Endometrium (tissue), 2 donors: ENCODE measurements around the gene FLOT2.
"Not testable (repeated sequence)": the region's sequence is repeated elsewhere in the genome, so short reads cannot be mapped to it uniquely, and the experiment has no call there.

Experiments
- FAIRE-seq: peaks from 2 replicates; lab custom pipeline; 2012; peaks lifted over from hg19 to GRCh38; lab: Jason Lieb, UNC
- donor health status: control.
- donor health status: control.

FLOT2 gene, protein sequence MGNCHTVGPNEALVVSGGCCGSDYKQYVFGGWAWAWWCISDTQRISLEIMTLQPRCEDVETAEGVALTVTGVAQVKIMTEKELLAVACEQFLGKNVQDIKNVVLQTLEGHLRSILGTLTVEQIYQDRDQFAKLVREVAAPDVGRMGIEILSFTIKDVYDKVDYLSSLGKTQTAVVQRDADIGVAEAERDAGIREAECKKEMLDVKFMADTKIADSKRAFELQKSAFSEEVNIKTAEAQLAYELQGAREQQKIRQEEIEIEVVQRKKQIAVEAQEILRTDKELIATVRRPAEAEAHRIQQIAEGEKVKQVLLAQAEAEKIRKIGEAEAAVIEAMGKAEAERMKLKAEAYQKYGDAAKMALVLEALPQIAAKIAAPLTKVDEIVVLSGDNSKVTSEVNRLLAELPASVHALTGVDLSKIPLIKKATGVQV

DNA sequence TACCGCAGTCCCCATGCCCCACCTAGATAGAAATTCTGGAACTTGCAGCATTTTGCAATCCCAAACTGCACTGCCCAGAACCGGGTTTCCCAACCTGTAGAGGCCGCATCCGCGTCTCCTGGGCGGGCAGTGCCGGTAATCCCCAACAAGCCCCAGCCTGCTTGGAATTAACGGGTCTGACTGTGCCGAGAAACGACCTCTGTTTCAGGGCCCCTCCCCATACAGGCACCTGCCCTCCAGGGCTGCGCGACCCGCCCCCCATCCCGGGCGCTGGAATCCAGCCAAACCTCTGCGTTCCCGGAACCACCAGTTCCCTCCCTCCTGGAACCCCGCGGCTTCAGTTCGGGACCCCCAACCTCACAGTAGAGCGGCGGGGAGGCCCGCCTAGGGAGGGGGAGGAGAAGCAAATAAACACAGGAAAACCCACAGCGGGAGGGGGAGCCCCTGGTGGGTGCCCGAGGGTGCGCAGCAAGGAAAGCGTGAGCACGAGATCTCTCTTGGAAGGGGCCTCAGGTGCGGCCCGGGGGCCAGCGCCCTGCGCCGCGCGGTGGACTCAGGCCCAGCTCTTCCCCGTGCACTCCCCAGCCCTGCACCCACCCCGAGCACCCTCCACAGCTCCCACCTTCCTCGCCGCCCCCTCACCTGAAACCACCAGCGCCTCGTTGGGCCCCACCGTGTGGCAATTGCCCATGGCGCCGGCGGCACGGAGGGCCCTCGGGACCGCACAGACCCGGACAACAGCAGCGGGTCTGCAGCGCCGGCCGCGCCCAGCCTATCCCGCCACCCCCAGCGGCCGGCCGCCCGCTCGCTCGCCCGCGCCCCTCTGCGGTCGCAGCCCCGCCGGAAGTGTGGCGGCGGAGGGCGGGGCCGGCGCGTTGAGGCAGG is at the start of gene FLOT2:
FLOT2 (minus strand) TSS at position 850 of the 885 bp plus-strand sequence; CDS start at position 691, 159 bp downstream.
- no peak for FAIRE-seq

DNA sequence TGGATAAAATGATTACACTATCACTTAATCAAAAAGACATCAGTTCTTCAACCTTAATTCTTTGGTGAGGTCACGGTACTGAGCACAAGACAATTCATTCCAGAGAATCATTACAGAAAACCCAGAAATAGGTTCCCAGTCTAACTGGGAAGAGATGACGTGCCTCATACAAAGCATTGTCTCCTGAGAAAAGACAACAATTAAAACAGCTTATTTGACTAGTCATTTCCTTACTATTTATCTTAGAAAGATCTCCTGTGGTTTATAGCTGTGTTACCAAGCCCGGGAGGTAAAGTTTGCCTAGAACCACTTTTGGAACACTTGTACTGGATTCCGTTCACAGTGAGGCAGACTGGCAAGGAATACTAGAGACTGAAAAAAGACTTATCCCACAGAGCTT is 48.7 kb upstream of the FLOT2 start:
- FAIRE-seq, result no peak

DNA sequence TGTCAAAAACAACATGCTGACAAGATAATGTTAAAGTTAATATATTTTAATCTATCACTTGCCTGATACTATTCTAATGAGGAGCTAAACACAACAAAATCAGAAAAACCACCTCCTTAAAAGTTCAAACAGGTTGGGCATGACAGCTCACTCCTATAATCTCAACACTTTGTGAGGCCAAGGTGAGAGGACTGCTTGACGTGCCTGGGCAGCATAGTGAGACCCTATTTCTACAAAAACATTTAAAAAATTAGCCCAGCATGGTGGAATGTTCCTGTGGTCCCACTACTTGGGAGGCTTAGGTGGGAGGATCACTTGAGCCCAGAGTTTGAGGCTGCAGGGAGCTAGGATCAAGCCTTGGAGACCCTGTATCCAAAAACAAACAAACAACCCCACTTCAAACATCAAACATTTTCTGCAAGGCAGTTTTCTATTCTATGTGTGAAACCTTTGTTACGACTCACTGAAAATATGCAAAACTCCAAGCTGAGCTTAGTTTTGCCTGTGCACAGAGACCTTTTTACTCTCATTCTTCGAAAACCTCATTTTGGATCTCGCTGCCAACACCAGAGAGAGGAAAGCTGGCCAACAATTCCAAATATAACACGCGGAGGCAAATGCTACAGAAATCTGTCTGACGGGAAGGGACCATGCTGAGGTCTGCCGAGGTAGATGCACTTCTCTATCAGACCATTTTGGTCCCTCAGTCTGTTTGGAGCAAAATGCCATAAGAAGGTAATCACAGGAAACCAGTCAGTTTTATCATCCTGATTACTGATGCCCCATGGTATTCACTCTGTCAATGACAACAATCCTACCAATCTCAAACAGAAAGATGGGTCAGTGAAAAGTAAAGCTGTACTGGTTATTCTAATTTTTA is 47.6 kb upstream of the FLOT2 start:
- no peak for FAIRE-seq

DNA sequence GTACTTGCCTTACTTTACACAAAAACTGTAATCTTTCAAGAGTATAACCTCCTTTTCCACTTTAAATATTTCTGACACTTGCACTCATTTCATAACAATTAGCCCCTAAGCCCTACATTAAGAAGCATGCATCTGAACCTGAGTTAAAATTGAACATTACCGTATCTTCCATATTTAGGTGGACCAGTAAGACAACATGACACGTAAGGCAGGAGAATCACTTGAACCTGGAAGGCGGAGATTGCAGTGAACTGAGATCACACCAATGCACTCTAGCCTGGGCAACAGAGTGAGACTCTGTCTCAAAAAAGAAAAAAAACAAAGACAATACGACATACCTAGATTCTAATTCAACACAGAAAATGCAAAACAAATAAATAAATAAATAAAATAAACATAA is 46.8 kb upstream of the FLOT2 start:
- no peak for FAIRE-seq

DNA sequence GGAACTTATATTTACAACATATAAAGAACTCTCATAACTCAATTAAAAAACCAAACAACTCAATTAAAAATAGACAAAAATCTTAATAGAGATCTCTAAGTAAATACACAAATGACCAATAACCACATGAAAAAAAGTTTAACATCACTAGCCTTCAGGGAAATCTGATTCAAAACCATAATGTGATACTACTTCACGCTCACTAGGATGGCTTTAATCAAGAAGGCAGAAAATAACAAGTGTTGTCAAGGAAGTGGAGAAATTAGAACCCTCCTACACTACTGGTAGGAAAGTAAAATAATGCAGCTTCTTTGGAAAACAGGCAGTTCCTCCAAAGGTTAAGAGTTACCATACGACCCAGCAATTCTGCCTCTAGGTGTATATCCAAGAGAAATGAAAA is 45.4 kb upstream of the FLOT2 start:
- no peak for FAIRE-seq

DNA sequence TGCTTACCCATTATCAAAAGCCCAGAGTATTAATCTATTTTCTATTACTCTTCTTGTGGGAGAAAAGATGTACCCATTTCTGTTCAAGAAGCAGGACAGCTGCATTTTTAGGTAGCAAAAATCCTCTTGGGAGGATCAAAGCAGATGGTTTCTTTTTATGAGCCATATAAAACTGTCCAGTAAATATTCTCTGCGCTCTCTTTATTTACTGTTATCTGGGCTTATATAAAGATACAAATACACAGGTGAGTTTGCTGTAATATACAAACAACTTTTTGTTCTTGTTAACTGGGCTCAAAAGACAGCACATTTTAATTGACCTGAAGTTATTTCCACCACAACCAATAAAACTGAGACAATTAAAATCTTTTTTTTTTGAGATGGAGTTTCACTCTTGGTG is 43.7 kb upstream of the FLOT2 start:
- FAIRE-seq, result no peak

DNA sequence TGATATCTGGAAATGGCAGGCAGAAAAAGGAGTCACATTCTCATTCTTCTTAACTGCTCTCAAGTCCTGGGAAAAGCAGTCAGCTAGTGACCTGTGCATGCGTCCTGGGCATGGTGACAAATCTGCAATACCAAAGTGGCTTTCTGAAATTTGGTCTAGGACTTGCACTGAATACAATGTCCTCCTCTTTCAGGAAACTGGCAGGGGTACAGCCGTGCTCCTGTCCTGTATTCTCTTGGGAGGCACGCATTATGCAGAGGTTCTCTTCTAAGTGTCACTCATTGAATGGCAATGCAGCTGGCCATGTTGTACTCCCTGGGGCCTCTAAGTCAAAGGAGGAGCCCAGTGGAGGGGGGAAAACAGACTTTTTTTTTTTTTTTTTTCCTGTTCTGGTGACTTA is 43.1 kb upstream of the FLOT2 start:
- no peak for FAIRE-seq

DNA sequence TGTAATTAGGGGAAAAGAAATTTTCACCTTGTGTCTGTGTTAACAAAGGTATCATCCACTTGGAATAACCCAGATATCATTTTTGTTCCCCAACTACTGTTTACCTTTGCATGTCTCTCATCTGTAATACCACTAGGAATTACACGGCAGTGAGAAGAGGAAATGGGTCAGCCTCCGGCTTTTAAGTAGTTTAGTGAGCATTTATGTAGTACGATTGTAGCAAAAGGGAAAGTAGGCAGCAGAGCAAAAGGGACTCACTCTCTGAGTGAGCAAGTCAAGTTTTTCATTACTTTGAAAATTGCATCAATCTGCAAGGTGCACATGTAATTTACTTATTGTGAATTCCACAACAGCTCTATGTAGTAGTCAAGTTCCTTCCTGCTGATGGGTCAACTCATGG is 42.6 kb upstream of the FLOT2 start:
- no peak for FAIRE-seq

DNA sequence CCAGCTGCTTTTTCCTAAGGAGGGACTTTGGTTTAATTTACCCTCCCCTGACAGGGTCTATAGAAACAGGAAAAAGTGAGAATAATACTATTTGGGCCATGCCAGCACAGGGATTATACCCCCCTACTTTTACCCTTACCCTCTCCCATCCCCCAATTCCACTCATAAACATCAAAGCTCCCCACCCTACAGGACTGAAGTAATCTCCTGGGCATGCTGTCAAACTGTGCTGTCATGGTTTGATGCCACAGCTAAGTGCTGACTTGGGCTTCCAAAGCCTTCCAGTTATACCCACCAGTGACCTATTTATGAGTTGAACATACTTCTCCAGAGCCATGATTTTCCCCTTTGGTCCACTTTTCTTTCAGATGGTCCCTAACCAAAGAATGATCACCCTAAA is 41.0 kb upstream of the FLOT2 start:
- no peak for FAIRE-seq

DNA sequence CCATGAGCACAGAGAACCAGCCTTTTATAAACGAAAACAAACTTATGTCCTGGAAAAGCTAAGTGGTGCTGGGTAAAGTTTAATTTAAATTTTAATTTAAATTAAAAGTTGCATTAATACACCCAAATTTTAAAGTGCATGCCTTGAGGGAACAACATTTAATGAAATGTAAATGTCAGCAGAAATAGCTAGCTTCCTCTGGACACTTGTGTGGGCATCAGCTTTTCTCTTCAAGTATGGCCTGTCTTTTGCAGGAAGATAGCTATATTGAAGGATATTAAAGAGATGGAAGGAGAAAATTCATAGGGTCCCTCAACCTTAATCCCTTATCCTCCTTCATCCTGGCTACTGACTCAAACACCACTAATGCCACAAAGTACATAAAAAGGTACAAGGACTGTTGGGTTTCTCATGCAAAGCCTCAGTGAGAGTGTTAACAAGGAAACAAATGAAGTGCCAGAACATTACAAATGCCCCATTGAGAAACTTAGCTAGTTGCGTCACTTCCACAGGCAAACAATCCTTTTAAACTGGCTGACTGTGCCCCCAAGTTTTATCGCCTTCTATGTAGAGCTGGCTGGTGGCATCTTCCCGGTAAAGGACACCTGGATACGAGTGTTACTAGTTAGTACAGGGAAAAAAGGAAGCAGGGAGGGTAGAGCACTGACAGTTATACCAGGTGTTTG is 39.7 kb upstream of the FLOT2 start:
- FAIRE-seq, result no peak

DNA sequence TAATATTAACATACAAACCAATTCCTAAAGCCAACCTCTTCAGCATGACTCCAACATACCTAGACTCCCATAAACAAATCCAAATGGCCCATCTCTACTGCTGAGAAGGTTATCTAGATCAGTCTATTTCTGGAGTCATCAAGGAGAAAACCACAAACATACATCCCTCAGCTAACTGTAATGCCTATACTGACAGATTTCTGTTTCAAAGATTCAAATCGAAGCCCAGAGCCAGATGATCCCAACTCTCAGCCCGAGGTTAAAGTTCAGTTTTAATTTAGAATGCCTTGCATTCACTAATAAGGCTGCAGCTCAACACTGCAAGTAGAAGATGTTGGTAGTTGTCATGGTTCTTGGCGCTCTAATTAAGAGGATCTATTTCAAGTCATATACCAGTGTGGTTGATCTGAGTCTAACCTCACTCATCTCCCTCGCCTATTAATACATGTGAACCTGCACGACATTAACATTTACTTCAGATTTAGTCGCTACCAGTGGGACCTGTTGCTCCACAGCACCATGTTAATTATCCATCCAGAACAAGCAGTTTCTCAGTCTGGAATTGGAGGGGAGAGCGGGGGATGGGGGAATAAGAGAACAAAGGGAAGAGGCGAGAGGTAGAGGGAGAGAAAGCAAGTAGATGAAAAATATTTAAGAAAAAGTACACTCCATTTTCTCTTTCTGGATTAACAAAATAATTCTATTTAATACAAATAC is 38.4 kb upstream of the FLOT2 start:
- FAIRE-seq, result no peak

DNA sequence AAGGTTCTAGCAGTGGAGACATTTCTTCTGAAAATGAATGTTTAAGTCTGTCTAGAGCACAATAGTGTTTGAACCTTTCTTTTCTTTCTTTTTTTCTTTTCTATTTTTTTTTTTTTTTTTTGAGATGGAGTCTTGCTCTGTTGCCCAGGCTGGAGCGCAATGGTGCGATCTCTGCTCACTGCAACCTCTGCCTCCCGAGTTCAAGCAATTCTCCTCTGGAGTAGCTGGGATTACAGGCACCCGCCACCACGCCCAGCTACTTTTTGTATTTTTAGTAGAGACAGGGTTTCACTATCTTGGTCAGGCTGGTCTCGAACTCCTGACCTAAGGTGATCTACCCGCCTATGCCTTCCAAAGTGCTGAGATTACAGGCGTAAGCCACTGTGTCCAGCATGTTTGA is 37.0 kb upstream of the FLOT2 start:
- FAIRE-seq, result not testable (repeated sequence)

DNA sequence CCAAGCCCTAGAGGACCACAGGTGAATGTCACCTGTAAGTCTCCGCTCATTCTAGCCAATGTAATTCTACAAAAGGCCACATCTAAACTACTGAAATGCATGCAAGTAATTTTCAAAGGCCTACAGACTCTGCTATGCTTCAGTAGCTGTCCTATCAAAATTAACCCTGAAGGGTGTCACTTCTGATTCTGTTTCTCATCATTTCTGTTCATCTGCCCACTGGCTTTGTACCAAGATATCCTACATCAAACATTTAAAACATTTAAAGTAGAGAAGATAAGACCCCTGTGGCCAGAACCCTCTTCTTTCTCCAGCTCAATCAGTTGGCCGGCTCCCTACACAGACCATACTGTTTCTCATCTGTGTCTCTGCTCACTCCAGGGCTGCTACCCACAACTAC is 32.3 kb upstream of the FLOT2 start:
- FAIRE-seq, result no peak

DNA sequence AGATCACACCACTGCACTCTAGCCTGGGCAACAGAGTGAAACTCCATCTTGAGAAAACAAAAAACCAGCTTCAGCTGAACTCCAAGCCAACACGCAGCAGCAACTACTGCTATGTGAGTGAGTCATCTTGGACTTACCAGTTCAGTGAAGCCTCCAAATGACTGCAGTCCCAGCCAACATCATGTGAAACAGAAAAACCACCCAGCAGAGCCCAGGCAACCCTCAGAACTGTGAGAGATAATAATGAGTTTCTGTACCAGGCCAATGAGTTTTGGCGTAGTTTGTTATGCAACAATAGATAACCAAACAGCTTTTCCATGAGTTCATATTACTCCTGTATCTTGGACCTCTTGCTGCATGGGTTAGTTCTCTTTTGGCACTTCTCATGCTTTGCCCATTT is 30.5 kb upstream of the FLOT2 start:
- FAIRE-seq, result no peak

DNA sequence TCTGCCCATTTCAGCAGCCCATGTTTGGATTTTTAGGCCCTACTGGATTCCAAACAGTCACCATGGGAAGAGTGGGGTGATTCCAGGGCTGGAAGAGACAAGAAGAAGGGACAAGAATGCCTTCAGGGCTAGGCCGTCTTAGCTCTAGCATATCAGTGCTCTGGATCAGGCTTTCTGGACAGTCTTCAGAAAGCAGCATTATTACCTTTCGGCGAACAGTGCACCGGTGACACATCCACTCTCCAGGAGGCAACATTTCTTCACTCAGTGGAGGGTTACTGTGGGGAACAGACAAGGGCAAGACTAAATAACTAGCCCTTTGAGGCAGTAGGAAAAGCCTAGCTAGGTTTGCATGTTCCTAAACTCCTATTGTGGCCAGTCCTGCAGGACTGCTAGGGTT is 29.3 kb upstream of the FLOT2 start:
- no peak for FAIRE-seq

DNA sequence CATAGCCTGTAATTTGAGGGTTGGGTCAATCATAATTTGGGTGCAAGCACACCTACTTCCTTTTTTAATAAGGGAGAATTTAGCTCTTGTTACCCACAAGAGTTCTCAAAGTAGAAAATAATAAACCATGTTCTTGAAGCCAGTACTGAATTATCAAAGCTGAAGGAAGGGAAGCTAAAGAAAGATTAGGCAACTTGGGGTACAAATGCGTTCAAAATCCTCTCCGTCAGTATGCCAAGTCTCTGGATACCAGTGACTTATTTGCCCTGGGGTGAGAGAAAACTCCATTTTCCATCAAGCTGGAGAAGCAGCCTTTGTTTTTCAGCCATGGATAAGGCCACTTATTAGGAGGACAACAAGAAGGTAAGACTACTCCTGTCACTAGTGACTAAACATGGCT is 28.8 kb upstream of the FLOT2 start:
- no peak for FAIRE-seq

DNA sequence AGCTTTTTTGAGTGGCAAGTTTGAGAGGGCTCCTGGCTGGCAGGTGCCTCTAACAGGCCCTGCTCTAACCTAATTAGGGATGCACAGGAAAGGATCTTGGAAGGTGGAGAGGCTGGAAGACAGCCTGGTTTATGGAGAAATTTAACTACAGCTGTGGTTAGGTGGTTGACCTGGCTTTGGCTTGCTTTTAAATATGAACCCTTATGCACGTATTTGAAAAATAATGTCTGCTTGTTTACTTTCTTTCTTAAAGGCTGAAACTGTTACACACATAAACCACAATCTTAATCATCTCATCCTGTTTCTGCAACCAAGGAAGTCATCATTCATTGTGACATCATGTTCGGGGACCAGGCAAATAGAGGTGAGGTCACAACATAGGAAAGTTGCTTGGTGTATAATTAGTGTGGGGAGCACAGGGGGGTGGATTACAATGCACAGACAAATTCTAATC is 28.4 kb upstream of the FLOT2 start:
- FAIRE-seq, result no peak

DNA sequence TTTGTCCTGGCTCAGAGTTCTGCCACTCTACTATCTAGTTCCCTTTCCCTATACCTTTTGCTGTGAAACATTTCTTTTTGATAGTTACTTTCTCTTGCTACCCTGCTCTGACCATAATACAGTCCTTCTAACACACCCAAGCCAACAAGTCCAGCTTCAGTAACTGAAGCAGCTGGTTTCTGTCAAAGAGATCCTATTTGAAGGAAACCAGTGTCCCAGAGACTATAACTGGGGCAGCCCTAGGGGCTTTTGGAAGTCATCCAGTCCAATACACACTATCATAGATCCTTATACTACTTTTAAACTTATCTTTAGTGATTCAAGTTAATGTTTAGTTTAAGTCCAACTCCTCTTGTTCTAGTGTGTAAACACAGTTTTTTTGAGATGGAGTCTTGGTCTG is 22.7 kb upstream of the FLOT2 start:
- FAIRE-seq, result no peak

DNA sequence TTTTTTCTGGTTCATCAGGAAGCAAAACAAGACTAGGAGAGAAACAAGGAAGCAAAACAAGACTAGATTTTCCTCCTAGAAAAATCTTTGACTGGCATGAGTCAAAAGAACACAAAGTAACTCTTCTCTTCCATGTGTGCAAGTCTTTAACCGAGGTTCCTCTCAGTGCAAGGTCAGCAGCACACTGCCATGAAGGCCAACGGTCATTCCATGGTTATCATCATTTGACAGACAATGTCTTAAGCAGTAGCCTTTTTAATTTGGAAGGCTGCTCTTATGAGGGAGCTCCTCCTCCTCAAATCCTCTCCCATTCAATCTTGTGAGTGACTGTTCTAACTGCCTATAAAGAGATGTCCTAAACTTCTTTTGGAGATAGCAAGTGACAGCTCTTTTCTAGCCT is 20.8 kb upstream of the FLOT2 start:
- no peak for FAIRE-seq

DNA sequence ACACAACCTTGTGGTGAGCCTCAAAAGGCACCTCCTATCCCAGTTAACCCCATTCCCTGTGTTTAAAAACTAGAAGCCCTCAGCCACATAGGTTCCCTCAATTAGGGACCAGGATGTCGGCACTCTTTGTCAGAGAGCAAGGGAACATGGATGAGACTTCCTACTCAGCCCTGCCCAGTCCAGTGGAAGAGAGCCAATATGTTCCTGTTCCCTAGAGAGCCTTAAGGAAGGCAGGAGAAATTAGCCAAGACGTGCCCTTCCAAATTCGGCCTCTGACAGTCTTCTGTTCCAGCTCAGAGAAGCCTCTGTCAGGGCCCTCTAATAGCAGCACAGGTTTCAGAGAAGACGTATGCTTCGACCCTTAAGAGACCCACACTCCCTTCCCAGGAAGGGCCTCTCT is 19.9 kb upstream of the FLOT2 start:
- FAIRE-seq, result no peak

DNA sequence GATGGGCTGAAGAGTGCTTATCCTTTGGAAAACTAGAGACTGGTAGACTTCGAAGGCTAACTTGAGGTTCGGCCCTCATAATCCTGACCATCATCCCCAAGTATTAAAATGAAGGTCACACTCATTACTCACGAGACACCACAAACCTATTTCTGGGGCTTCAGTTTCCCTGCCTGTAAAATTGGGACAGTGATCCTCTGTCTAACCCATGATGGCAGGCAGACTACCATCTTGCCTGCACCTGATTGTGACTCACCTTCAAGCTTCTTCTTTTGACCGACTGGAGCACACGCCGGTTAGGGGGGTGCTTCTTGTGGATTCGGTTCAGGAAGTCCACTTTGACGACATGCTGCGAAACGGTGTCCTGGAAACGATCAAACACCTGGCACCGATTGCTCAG is 19.5 kb upstream of the FLOT2 start:
- FAIRE-seq, result no peak
